OCI-LY7 (cell line): ENCODE results near the gene KAT14.

ENCODE experiments used
- EZH2phosphoT487 ChIP-seq: fragments of 200-600 bp; sonication (generic); IDR thresholded peaks from 2 replicates; pipeline ENCODE4 v1.6.1; 2018; ENCODE audit warnings: low read depth, borderline replicate concordance, mild to moderate bottlenecking, mixed run types, antibody characterized with exemption, low read length, moderate library complexity, mixed read lengths
- TF ChIP-seq, protein P1 (sequence below): fragments of 200-600 bp; sonication (generic); conservative IDR thresholded peaks from 2 replicates; pipeline ENCODE4 v1.5.1; 2014; ENCODE audit warnings: mild to moderate bottlenecking, antibody characterized with exemption, low read length, moderate library complexity, mixed read lengths

DNA sequence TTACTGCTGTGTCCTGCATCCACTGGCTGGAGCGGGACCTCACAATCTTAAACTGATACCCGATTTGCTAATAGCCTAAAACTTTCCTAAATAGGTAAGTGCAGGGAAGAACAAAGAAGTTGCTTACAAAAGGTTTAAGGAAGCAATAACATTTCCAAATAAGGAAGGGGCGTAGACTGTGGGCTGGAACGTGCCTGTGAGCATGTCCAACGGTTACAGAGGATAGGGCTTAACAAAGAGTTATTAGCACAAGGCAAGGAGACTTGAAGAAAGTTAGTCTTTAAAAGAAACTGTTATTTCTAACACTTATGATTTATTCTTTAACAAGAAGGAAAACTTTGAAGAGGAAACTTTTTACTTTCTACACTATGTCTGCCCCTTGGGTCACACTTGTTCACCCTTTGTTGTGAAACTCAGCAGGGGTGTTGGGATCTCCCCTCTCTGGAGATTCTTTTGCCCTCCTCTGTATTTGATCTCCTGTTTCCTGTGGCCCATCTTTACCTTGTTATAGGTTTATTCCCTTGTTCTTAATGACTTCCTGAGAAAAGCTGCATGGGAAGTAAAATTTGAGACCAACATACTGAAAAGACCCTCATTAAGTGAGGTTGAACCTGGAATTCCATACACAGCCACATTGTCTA, 28.7 kb downstream of the KAT14 start:
- TF ChIP-seq, protein P1, sequence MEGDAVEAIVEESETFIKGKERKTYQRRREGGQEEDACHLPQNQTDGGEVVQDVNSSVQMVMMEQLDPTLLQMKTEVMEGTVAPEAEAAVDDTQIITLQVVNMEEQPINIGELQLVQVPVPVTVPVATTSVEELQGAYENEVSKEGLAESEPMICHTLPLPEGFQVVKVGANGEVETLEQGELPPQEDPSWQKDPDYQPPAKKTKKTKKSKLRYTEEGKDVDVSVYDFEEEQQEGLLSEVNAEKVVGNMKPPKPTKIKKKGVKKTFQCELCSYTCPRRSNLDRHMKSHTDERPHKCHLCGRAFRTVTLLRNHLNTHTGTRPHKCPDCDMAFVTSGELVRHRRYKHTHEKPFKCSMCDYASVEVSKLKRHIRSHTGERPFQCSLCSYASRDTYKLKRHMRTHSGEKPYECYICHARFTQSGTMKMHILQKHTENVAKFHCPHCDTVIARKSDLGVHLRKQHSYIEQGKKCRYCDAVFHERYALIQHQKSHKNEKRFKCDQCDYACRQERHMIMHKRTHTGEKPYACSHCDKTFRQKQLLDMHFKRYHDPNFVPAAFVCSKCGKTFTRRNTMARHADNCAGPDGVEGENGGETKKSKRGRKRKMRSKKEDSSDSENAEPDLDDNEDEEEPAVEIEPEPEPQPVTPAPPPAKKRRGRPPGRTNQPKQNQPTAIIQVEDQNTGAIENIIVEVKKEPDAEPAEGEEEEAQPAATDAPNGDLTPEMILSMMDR: no peak
- no peak for TF ChIP-seq EZH2phosphoT487
